Measurements from ENCODE around the gene LY6G5C. TPM values are rescaled to one million over a fixed set of nuclear protein-coding genes. Genes with fewer than 3 reads are reported as not detected.

The LY6G5C gene, protein sequence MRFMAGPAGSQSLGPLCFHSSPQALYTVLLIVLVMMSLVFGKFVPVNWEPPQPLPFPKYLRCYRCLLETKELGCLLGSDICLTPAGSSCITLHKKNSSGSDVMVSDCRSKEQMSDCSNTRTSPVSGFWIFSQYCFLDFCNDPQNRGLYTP
- 1 to 10 TPM in 1 of 4 donors, under 1 TPM in 1, not detected in 2; 0.95 to 2.2 TPM for total RNA-seq

DNA sequence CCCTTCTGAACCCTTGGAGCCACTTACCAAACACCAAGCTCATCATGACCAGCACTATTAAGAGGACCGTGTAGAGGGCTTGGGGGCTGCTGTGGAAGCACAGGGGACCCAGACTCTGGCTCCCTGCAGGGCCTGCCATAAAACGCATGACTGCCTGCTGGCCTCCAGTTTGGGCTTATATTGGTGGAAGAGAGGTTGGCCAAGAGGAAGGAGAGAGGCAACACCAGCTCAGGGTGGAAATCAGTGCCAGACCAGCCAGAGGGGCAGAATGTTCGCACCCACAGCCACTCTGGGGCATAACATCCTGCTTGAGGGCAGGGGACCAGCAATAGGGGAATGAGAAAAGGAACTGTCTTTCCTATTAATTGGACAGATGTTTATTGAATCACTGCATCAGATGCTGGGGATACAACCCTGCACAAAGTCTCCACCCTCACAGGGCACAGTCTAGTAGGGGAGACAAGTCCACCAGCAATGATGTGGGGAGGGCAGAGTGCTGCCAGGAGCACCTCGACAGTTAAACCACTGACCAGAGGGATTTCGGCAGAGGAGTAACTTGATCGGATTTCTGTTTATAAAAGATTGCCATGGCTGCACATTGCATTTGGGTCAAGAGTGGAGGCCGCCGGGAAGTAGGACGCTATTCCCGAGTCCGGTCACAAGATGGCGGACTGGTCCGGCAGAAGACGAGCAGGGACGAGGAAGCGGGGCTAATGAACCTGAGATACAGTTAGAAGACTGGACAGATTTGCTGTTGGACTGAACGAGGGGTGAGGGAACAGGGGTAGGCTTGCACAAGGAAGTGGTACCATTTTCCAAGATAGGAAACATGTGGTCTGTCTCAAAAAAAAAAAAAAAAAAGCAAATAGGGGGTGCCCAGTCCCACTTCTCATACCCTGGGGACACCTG, at the start of gene LY6G5C:
Gene LY6G5C (minus strand): TSS at position 842 of the 909 bp plus-strand sequence. CDS start 694 bp downstream, at position 148.
- Histone ChIP-seq H3K9me3 (no peaks in the 10 kb centered on the region), H3K27me3 (no peaks in the 10 kb centered on the region), H3K4me1 (peaks cover 5 to 26% (median 11%) of the 10 kb centered on the region in 4 donors), H3K36me3 (no peaks in the 10 kb centered on the region), H3K27ac (peak within 1 kb of the TSS; percentile 70 to 85 (median 78)), H3K4me3 (peak within 1 kb of the TSS; percentile 42 to 63 (median 43))
- TF ChIP-seq EP300 (IDR thresholded peaks at IDR 0.05; ENCODE audit: low read depth), result no peak
- TF ChIP-seq POLR2AphosphoS5 (IDR thresholded peaks at IDR 0.05), result peak in 2 of 3 donors; percentile 23 to 57
- TF ChIP-seq, protein P1, sequence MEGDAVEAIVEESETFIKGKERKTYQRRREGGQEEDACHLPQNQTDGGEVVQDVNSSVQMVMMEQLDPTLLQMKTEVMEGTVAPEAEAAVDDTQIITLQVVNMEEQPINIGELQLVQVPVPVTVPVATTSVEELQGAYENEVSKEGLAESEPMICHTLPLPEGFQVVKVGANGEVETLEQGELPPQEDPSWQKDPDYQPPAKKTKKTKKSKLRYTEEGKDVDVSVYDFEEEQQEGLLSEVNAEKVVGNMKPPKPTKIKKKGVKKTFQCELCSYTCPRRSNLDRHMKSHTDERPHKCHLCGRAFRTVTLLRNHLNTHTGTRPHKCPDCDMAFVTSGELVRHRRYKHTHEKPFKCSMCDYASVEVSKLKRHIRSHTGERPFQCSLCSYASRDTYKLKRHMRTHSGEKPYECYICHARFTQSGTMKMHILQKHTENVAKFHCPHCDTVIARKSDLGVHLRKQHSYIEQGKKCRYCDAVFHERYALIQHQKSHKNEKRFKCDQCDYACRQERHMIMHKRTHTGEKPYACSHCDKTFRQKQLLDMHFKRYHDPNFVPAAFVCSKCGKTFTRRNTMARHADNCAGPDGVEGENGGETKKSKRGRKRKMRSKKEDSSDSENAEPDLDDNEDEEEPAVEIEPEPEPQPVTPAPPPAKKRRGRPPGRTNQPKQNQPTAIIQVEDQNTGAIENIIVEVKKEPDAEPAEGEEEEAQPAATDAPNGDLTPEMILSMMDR (IDR thresholded peaks at IDR 0.05), result peak; percentile 52 to 78 (median 69)
- no peak for TF ChIP-seq POLR2A (IDR thresholded peaks at IDR 0.05)
- intact Hi-C loops (cut with DNase I; ENCODE audit: low total_unique reads), result loop anchor here (10.0 kb wide), 1 partner anchor 154 kb away; no protein-coding TSS in a partner anchor
- in situ Hi-C loops (cut with MboI; ENCODE audit: low pct_ligation_motif_present in 1 of 4, low pct_unique_long_range_greater_than_20kb in 1 of 4, low sequenced_read_pairs in 3 of 4), result loop anchor here in 1 of 4 donors (10.0 kb wide), 1 partner anchor 84 kb away; the partner anchor contains the start of gene SAPCD1
- peak; percentile 89 for DNase-seq
- WGBS, 2 donors (ENCODE audit: low coverage in 1 of 2), result 0 to 12% methylated on average over 12 to 16 of the region's 17 CpGs

DNA sequence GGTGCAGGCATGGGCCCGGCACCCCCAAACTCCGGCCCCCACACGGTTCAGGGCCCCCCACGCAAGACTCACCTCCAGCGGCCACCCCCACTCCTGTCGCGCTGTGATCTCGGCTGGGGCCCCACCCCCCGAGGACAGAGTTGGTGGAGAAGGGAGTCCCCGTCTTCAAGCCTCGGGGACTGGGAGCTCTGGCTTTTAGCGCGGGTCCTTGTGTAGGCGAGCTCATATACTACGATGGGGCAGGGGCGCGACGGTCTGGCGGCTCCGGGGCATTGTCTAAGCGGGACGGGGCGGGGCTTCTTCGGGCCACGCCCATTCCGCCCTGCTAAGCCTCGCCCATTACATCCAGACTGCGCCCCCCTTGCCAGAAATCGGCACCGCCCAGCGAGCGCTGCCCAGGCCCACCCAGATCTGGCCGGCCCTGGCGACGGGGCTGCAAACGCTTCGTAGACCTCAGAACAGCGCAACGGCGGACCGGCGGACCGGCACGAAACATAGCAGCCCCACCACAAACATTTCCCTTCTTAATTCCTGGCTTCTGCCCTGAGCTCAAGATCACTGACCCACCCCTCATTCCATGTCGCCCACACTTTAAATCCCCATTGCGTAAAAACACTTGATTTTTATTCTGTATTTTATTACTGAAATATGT, 49.2 kb upstream of the LY6G5C start:
- WGBS, 2 donors (ENCODE audit: low coverage in 1 of 2), result 3 to 38% methylated on average over 2 to 41 of the region's 46 CpGs
- in situ Hi-C loops (cut with MboI; ENCODE audit: low pct_ligation_motif_present in 1 of 4, low pct_unique_long_range_greater_than_20kb in 1 of 4, low sequenced_read_pairs in 3 of 4) (loop anchor here in 1 of 4 donors (10.0 kb wide), 1 partner anchor 95 kb away; the partner anchor contains the start of gene HSPA1B), intact Hi-C loops (cut with DNase I; ENCODE audit: low total_unique reads) (loop anchor here (5.0 kb wide), 1 partner anchor 102 kb away; no protein-coding TSS in a partner anchor)
- DNase-seq, result peak; percentile 90
- TF ChIP-seq POLR2AphosphoS5 (IDR thresholded peaks at IDR 0.05) (peak in 2 of 3 donors; percentile 63 to 76), POLR2A (IDR thresholded peaks at IDR 0.05) (peak; percentile 75), EP300 (IDR thresholded peaks at IDR 0.05; ENCODE audit: low read depth) (no peak)
- TF ChIP-seq, protein P1 (IDR thresholded peaks at IDR 0.05), result no peak
- Histone ChIP-seq H3K27ac (peak overlapping the region; percentile 94 to 99 (median 96)), H3K4me1 (peaks cover 23 to 72% (median 48%) of the 10 kb centered on the region in 4 donors), H3K4me3 (peak overlapping the region; percentile 58 to 79 (median 73)), H3K36me3 (peaks cover 0 to 28% (median 13%) of the 10 kb centered on the region in 4 donors), H3K9me3 (no peaks in the 10 kb centered on the region), H3K27me3 (no peaks in the 10 kb centered on the region)

DNA sequence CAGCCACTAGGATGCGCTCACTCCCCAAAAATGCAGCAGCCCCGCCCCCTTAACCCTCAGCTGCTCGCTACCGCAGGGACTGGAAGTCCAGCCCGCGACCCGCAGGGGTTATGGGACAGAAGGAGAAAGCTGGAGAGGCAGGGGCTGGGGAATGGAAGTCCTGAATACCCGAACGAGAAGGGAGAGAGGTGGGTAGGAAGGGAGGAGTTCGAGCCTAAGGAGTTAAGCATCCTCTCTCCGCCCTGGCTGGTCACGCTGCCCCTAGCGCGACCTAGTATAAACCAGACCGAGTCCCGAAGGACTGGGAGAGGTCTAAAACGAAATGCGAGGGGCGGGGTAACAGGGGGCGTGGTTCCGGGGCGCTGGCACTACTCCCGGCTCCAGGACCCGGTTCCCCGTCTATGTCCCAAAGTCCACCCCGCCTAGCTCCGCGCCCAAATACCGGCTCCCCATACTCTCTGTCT, 48.7 kb upstream of the LY6G5C start:
- in situ Hi-C loops (cut with MboI; ENCODE audit: low pct_ligation_motif_present in 1 of 4, low pct_unique_long_range_greater_than_20kb in 1 of 4, low sequenced_read_pairs in 3 of 4), result no loop called here
- DNase-seq, result peak; percentile 97
- H3K4me1 ChIP-seq, result peaks cover 23 to 69% (median 45%) of the 10 kb centered on the region in 4 donors
- no peaks in the 10 kb centered on the region for H3K9me3 ChIP-seq
- intact Hi-C loops (cut with DNase I; ENCODE audit: low total_unique reads), result loop anchor here (5.0 kb wide), 1 partner anchor 103 kb away; no protein-coding TSS in a partner anchor
- no peaks in the 10 kb centered on the region for H3K27me3 ChIP-seq
- H3K36me3 ChIP-seq, result peaks cover 0 to 28% (median 13%) of the 10 kb centered on the region in 4 donors
- WGBS, 2 donors (ENCODE audit: low coverage in 1 of 2), result 2% methylated on average over 22 of the region's 29 CpGs; no CpG with 5 or more reads in 1 of the 2 donors
- H3K27ac ChIP-seq, result peak overlapping the region; percentile 94 to 99 (median 96)
- peak; percentile 86 to 94 (median 89) for TF ChIP-seq POLR2AphosphoS5 (IDR thresholded peaks at IDR 0.05)
- peak; percentile 79 for TF ChIP-seq POLR2A (IDR thresholded peaks at IDR 0.05)
- no peak for TF ChIP-seq EP300 (IDR thresholded peaks at IDR 0.05; ENCODE audit: low read depth)
- TF ChIP-seq, protein P1 (IDR thresholded peaks at IDR 0.05), result peak in 2 of 5 experiments; percentile 46 to 74
- H3K4me3 ChIP-seq, result peak overlapping the region; percentile 58 to 79 (median 73)
